ENCODE measurements around the gene HIVEP1. TPM values are rescaled to one million over a fixed set of nuclear protein-coding genes. Genes with fewer than 3 reads are reported as not detected.

The HIVEP1 gene
- total RNA-seq, 4 donors from 2014 or later, result 14.9 to 30.6 (median 22.2) TPM

- Histone ChIP-seq H3K9me3 (no peaks in the 10 kb centered on the region), H3K27ac (no peak overlapping the region), H3K4me1 (peaks cover 0 to under 1% (median 0%) of the 10 kb centered on the region in 4 donors), H3K4me3 (no peak overlapping the region), H3K36me3 (peaks cover 0 to 1% (median 0%) of the 10 kb centered on the region in 3 donors), H3K27me3 (no peaks in the 10 kb centered on the region)
- TF ChIP-seq, protein P1, sequence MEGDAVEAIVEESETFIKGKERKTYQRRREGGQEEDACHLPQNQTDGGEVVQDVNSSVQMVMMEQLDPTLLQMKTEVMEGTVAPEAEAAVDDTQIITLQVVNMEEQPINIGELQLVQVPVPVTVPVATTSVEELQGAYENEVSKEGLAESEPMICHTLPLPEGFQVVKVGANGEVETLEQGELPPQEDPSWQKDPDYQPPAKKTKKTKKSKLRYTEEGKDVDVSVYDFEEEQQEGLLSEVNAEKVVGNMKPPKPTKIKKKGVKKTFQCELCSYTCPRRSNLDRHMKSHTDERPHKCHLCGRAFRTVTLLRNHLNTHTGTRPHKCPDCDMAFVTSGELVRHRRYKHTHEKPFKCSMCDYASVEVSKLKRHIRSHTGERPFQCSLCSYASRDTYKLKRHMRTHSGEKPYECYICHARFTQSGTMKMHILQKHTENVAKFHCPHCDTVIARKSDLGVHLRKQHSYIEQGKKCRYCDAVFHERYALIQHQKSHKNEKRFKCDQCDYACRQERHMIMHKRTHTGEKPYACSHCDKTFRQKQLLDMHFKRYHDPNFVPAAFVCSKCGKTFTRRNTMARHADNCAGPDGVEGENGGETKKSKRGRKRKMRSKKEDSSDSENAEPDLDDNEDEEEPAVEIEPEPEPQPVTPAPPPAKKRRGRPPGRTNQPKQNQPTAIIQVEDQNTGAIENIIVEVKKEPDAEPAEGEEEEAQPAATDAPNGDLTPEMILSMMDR (IDR thresholded peaks at IDR 0.05), result no peak
- no peak for TF ChIP-seq POLR2A (IDR thresholded peaks at IDR 0.05)
- TF ChIP-seq EP300 (IDR thresholded peaks at IDR 0.05), result no peak
- DNase-seq (ENCODE audit: low spot score in 2 of 2), result no peak
- 89 to 97% methylated on average over 1 of the region's 1 CpG for WGBS, 2 donors
These were observed 157.3 kb downstream of the HIVEP1 start for GRCh38 chr6:12169377-12169776.

DNA sequence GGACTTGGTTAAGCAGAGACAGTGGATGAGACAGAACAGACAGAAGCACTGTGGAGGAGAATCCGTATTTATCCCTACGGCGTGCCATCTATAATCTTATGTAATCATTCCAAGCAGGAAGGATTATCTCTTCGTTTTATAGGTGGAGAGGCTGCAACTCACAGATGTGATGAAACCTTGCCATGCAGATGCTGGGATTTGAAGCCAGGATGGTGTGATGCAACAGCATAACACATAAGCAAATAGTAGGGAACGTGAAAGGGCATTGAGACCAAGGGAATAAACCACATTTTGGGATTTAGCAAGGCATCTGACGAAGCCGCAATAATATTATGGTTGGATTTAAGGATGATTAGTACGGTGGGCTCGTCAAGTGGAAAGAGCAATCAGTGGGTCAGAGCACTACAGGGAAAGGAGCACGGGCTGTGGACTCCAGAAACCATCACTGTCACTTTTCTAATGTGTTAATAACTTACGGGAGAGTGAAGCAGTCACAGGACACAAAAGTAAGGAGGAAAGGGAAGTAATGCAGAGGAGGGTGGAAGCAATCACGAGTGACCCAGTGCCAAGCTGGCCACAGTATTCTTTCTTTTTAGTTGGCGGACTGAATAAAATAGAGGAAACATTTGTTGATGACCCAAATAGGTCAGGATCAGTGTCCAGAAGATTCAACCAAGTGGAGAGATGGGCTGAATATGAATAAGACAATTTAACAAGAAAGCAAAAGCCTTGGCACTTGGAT, 158.4 kb downstream of the HIVEP1 start:
- 84% methylated on average over 13 of the region's 13 CpGs for WGBS, 2 donors
- H3K27me3 ChIP-seq, result no peaks in the 10 kb centered on the region

DNA sequence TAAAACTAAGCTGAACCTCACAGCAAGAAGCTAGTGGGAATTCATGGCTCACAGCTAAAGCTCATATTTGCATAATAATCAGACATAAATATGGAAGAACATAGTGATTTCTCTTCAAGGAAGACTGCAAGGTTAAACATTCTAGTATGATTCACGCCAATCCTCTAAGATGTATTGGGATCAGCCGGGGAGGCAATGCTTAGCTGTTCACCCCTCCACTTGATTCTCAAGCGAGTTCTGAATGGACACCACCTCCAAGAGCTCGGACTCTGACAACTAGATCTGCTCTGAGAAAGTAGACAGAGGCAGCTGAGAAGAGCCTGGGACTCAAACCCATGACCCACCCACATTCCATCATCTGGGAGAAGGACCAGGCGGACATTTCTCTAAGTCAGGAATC, 159.6 kb downstream of the HIVEP1 start:
- TF ChIP-seq EP300 (IDR thresholded peaks at IDR 0.05) (no peak), POLR2A (IDR thresholded peaks at IDR 0.05) (no peak)
- TF ChIP-seq, protein P1 (IDR thresholded peaks at IDR 0.05), result no peak
- DNase-seq (ENCODE audit: low spot score in 2 of 2), result no peak
- no peak overlapping the region for H3K27ac ChIP-seq
- H3K36me3 ChIP-seq, result no peaks in the 10 kb centered on the region
- 94% methylated on average over 5 of the region's 5 CpGs for WGBS, 2 donors
- no peak overlapping the region for H3K4me3 ChIP-seq
- no peaks in the 10 kb centered on the region for H3K27me3 ChIP-seq
- no peaks in the 10 kb centered on the region for H3K9me3 ChIP-seq
- no peaks in the 10 kb centered on the region for H3K4me1 ChIP-seq

More for the DNA sequence above, 158.4 kb downstream of the HIVEP1 start:
- Histone ChIP-seq H3K36me3 (no peaks in the 10 kb centered on the region), H3K4me3 (no peak overlapping the region), H3K27ac (no peak overlapping the region), H3K4me1 (no peaks in the 10 kb centered on the region), H3K9me3 (no peaks in the 10 kb centered on the region)
- DNase-seq (ENCODE audit: low spot score in 2 of 2), result no peak
- TF ChIP-seq EP300 (IDR thresholded peaks at IDR 0.05) (no peak), POLR2A (IDR thresholded peaks at IDR 0.05) (no peak)
- TF ChIP-seq, protein P1 (IDR thresholded peaks at IDR 0.05), result no peak

- TF ChIP-seq, protein P1 (IDR thresholded peaks at IDR 0.05), result no peak
- TF ChIP-seq POLR2A (IDR thresholded peaks at IDR 0.05), result no peak
- TF ChIP-seq EP300 (IDR thresholded peaks at IDR 0.05), result no peak
These were observed 160.5 kb downstream of the HIVEP1 start for GRCh38 chr6:12172572-12172971.

GRCh38 chr6:12173181-12173580, 161.1 kb downstream of the HIVEP1 start:
- no peak for DNase-seq (ENCODE audit: low spot score in 2 of 2)
- TF ChIP-seq EP300 (IDR thresholded peaks at IDR 0.05), result no peak
- no peak for TF ChIP-seq POLR2A (IDR thresholded peaks at IDR 0.05)
- TF ChIP-seq, protein P1 (IDR thresholded peaks at IDR 0.05), result no peak
- 63 to 66% methylated on average over 5 of the region's 5 CpGs for WGBS, 2 donors
- Histone ChIP-seq H3K27ac (no peak overlapping the region), H3K4me1 (no peaks in the 10 kb centered on the region), H3K36me3 (no peaks in the 10 kb centered on the region), H3K27me3 (no peaks in the 10 kb centered on the region), H3K9me3 (no peaks in the 10 kb centered on the region), H3K4me3 (no peak overlapping the region)

More at GRCh38 chr6:12172572-12172971, 160.5 kb downstream of the HIVEP1 start:
- Histone ChIP-seq H3K27me3 (no peaks in the 10 kb centered on the region), H3K4me1 (no peaks in the 10 kb centered on the region), H3K27ac (no peak overlapping the region), H3K9me3 (no peaks in the 10 kb centered on the region), H3K4me3 (no peak overlapping the region), H3K36me3 (no peaks in the 10 kb centered on the region)
- 37 to 48% methylated on average over 2 of the region's 2 CpGs for WGBS, 2 donors
- no peak for DNase-seq (ENCODE audit: low spot score in 2 of 2)
